ENCODE data around the gene ZNF184. TPM values are rescaled to one million over a fixed set of nuclear protein-coding genes. Genes with fewer than 3 reads are reported as not detected.
"Not testable (repeated sequence)": the region's sequence is repeated elsewhere in the genome, so short reads cannot be mapped to it uniquely, and the experiment has no call there.

Gene ZNF184
- polyA plus RNA-seq, 2 donors = 1.3 to 1.6 TPM

GRCh38 chr6:27428502-27428901 is 44.4 kb downstream of the ZNF184 start:
- Histone ChIP-seq H3K4me3 (ENCODE audit: low read depth in 1 of 2, low read length in 2 of 2) (no peak overlapping the region), H3K4me1 (ENCODE audit: control insufficient read depth in 2 of 2, insufficient read depth in 2 of 2, low read length in 1 of 2) (no peaks in the 10 kb centered on the region)
- WGBS, 2 donors = 80 to 83% methylated on average over 4 of the region's 4 CpGs

DNA sequence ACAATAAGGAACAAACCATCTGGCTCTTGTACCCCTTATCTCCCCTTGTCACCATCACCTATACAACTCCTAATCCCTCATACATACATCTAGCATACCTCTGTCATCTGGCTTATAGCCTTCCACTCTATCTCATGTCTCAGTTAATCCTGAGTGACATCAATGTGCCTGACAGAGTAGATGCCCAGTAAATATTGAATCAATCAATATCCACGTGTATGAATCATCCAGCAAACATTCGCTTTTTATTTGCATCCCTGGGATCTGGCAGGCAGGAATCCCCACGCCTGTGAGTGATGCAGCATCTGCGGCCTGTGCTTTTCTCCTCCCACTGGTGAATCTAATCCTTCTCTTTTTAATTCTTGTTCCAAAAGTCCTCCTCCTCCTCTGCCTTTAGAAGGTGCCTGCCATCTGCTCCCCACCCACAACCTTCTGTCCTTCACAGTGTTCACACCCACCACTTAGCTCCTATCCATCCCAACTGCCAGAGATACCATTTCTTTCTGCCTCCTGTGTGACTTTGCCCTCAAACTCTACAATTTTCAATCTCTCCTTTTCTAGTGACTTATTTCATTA is 46.8 kb downstream of the ZNF184 start:
- H3K4me3 ChIP-seq (ENCODE audit: low read depth in 1 of 2, low read length in 2 of 2) = no peak overlapping the region
- no peaks in the 10 kb centered on the region for H3K9me3 ChIP-seq (ENCODE audit: control insufficient read depth in 2 of 2, insufficient read depth in 1 of 2, low read depth in 1 of 2, low read length in 1 of 2)
- peaks cover 0 to 3% of the 10 kb centered on the region in 2 donors for H3K27me3 ChIP-seq (ENCODE audit: control insufficient read depth in 1 of 2, insufficient read depth in 2 of 2, low read length in 2 of 2)
- H3K4me1 ChIP-seq (ENCODE audit: control insufficient read depth in 2 of 2, insufficient read depth in 2 of 2, low read length in 1 of 2) = no peaks in the 10 kb centered on the region
- WGBS, 2 donors = 58 to 64% methylated on average over 4 of the region's 4 CpGs
- no peak overlapping the region for H3K27ac ChIP-seq (ENCODE audit: low read depth in 2 of 2, low read length in 1 of 2)
- H3K36me3 ChIP-seq (ENCODE audit: control insufficient read depth in 2 of 2, insufficient read depth in 2 of 2, low read length in 1 of 2) = no peaks in the 10 kb centered on the region

More at GRCh38 chr6:27428502-27428901, 44.4 kb downstream of the ZNF184 start:
- no peaks in the 10 kb centered on the region for H3K36me3 ChIP-seq (ENCODE audit: control insufficient read depth in 2 of 2, insufficient read depth in 2 of 2, low read length in 1 of 2)
- no peaks in the 10 kb centered on the region for H3K9me3 ChIP-seq (ENCODE audit: control insufficient read depth in 2 of 2, insufficient read depth in 1 of 2, low read depth in 1 of 2, low read length in 1 of 2)
- H3K27me3 ChIP-seq (ENCODE audit: control insufficient read depth in 1 of 2, insufficient read depth in 2 of 2, low read length in 2 of 2) = no peaks in the 10 kb centered on the region
- H3K27ac ChIP-seq (ENCODE audit: low read depth in 2 of 2, low read length in 1 of 2) = no peak overlapping the region

DNA sequence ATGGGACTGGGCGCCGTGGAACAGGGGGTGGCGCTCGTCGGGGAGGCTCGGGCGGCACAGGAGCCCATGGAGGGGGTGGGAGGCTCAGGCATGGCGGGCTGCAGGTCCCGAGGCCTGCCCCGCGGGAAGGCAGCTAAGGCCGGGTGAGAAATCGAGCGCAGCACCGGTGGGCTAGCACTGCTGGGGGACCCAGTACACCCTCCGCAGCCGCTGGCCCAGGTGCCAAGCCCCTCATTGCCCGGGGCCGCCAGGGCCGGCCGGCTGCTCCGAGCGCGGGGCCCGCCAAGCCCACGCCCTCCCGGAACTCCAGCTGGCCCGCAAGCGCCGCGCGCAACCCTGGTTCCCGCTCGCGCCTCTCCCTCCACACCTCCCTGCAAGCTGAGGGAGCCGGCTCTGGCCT is 48.1 kb downstream of the ZNF184 start:
- H3K4me3 ChIP-seq (ENCODE audit: low read depth in 1 of 2, low read length in 2 of 2); H3K27me3 ChIP-seq (ENCODE audit: control insufficient read depth in 1 of 2, insufficient read depth in 2 of 2, low read length in 2 of 2); H3K9me3 ChIP-seq (ENCODE audit: control insufficient read depth in 2 of 2, insufficient read depth in 1 of 2, low read depth in 1 of 2, low read length in 1 of 2); H3K27ac ChIP-seq (ENCODE audit: low read depth in 2 of 2, low read length in 1 of 2); H3K36me3 ChIP-seq (ENCODE audit: control insufficient read depth in 2 of 2, insufficient read depth in 2 of 2, low read length in 1 of 2); H3K4me1 ChIP-seq (ENCODE audit: control insufficient read depth in 2 of 2, insufficient read depth in 2 of 2, low read length in 1 of 2): not testable (repeated sequence)
- WGBS, 2 donors = 85 to 86% methylated on average over 34 to 36 of the region's 36 CpGs

DNA sequence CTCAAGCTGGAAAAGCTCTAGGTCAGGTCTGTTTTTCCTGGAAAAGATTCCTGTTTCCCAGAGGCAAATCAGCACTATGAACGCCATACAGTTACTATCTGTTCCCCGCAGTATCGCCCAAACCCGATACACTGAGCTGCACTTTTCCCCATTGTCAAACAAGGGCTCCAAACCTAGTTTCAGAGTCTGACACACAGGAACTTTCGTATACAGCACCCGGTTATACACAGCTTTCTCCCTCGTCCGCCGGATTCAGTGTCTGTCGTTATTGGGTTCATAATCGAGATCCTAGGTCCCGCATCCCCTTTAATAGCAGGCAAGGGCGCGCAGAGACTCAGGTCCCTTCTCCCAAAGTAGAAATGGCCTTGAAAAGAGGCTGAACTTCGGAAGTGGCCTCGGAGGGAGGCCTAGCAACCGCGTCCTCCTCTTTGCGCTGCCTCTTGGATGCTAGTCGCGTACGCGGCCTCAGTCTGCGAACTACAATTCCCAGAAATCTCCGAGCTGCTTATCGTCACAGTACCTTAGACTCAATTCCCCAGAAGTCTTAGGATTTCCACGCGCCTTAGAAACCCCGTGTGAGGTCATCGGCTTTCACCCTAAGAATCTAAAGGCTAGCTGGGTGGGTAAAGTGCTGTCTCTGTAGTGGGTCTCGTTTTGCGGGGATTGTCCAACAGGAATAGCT is 50.1 kb downstream of the ZNF184 start:
- WGBS, 2 donors = 54 to 62% methylated on average over 32 of the region's 32 CpGs
- Histone ChIP-seq H3K27ac (ENCODE audit: low read depth in 2 of 2, low read length in 1 of 2) (no peak overlapping the region), H3K4me3 (ENCODE audit: low read depth in 1 of 2, low read length in 2 of 2) (no peak overlapping the region)

GRCh38 chr6:27419363-27419762 is 53.5 kb downstream of the ZNF184 start:
- Histone ChIP-seq H3K4me1 (ENCODE audit: control insufficient read depth in 2 of 2, insufficient read depth in 2 of 2, low read length in 1 of 2) (no peaks in the 10 kb centered on the region), H3K27me3 (ENCODE audit: control insufficient read depth in 1 of 2, insufficient read depth in 2 of 2, low read length in 2 of 2) (peaks cover 0 to 3% of the 10 kb centered on the region in 2 donors), H3K4me3 (ENCODE audit: low read depth in 1 of 2, low read length in 2 of 2) (no peak overlapping the region), H3K36me3 (ENCODE audit: control insufficient read depth in 2 of 2, insufficient read depth in 2 of 2, low read length in 1 of 2) (no peaks in the 10 kb centered on the region), H3K27ac (ENCODE audit: low read depth in 2 of 2, low read length in 1 of 2) (no peak overlapping the region), H3K9me3 (ENCODE audit: control insufficient read depth in 2 of 2, insufficient read depth in 1 of 2, low read depth in 1 of 2, low read length in 1 of 2) (no peaks in the 10 kb centered on the region)

More for the DNA sequence above, 50.1 kb downstream of the ZNF184 start:
- Histone ChIP-seq H3K9me3 (ENCODE audit: control insufficient read depth in 2 of 2, insufficient read depth in 1 of 2, low read depth in 1 of 2, low read length in 1 of 2) (no peaks in the 10 kb centered on the region), H3K27me3 (ENCODE audit: control insufficient read depth in 1 of 2, insufficient read depth in 2 of 2, low read length in 2 of 2) (peaks cover 0 to 3% of the 10 kb centered on the region in 2 donors), H3K4me1 (ENCODE audit: control insufficient read depth in 2 of 2, insufficient read depth in 2 of 2, low read length in 1 of 2) (no peaks in the 10 kb centered on the region), H3K36me3 (ENCODE audit: control insufficient read depth in 2 of 2, insufficient read depth in 2 of 2, low read length in 1 of 2) (no peaks in the 10 kb centered on the region)

GRCh38 chr6:27415898-27416297 is 57.0 kb downstream of the ZNF184 start:
- WGBS, 2 donors = 79 to 81% methylated on average over 2 of the region's 2 CpGs
- no peaks in the 10 kb centered on the region for H3K9me3 ChIP-seq (ENCODE audit: control insufficient read depth in 2 of 2, insufficient read depth in 1 of 2, low read depth in 1 of 2, low read length in 1 of 2)
- no peak overlapping the region for H3K27ac ChIP-seq (ENCODE audit: low read depth in 2 of 2, low read length in 1 of 2)

DNA sequence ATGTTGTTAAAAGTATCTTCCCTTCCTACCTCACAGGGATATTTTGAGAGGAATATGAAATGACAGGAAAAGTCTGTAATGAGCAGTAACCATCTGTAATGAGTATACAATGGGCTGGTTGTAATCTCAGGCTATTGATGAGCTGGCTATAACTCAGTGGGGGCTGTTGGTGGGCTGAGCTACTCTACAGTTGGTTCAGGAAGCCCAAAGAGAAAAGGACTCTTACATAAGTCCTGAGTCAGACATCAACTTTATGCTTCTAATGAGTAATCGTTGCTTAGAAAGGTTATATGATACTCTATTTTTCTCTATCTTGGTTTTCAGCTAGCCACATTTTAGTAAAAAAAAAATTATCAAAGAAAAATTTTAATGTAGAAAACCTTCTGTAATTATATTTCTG is 57.9 kb downstream of the ZNF184 start:
- no peaks in the 10 kb centered on the region for H3K27me3 ChIP-seq (ENCODE audit: control insufficient read depth in 1 of 2, insufficient read depth in 2 of 2, low read length in 2 of 2)
- H3K27ac ChIP-seq (ENCODE audit: low read depth in 2 of 2, low read length in 1 of 2) = no peak overlapping the region
- H3K4me1 ChIP-seq (ENCODE audit: control insufficient read depth in 2 of 2, insufficient read depth in 2 of 2, low read length in 1 of 2) = no peaks in the 10 kb centered on the region
- no peak overlapping the region for H3K4me3 ChIP-seq (ENCODE audit: low read depth in 1 of 2, low read length in 2 of 2)
- WGBS, 2 donors = 82 to 90% methylated on average over 1 of the region's 1 CpG
- H3K36me3 ChIP-seq (ENCODE audit: control insufficient read depth in 2 of 2, insufficient read depth in 2 of 2, low read length in 1 of 2) = no peaks in the 10 kb centered on the region
- H3K9me3 ChIP-seq (ENCODE audit: control insufficient read depth in 2 of 2, insufficient read depth in 1 of 2, low read depth in 1 of 2, low read length in 1 of 2) = no peaks in the 10 kb centered on the region

More at GRCh38 chr6:27415898-27416297, 57.0 kb downstream of the ZNF184 start:
- no peaks in the 10 kb centered on the region for H3K27me3 ChIP-seq (ENCODE audit: control insufficient read depth in 1 of 2, insufficient read depth in 2 of 2, low read length in 2 of 2)
- H3K4me3 ChIP-seq (ENCODE audit: low read depth in 1 of 2, low read length in 2 of 2) = no peak overlapping the region
- H3K4me1 ChIP-seq (ENCODE audit: control insufficient read depth in 2 of 2, insufficient read depth in 2 of 2, low read length in 1 of 2) = no peaks in the 10 kb centered on the region
- no peaks in the 10 kb centered on the region for H3K36me3 ChIP-seq (ENCODE audit: control insufficient read depth in 2 of 2, insufficient read depth in 2 of 2, low read length in 1 of 2)

- WGBS, 2 donors = 87% methylated on average over 4 of the region's 4 CpGs
- Histone ChIP-seq H3K9me3 (ENCODE audit: control insufficient read depth in 2 of 2, insufficient read depth in 1 of 2, low read depth in 1 of 2, low read length in 1 of 2) (no peaks in the 10 kb centered on the region), H3K4me1 (ENCODE audit: control insufficient read depth in 2 of 2, insufficient read depth in 2 of 2, low read length in 1 of 2) (no peaks in the 10 kb centered on the region), H3K27ac (ENCODE audit: low read depth in 2 of 2, low read length in 1 of 2) (no peak overlapping the region), H3K4me3 (ENCODE audit: low read depth in 1 of 2, low read length in 2 of 2) (no peak overlapping the region), H3K36me3 (ENCODE audit: control insufficient read depth in 2 of 2, insufficient read depth in 2 of 2, low read length in 1 of 2) (no peaks in the 10 kb centered on the region), H3K27me3 (ENCODE audit: control insufficient read depth in 1 of 2, insufficient read depth in 2 of 2, low read length in 2 of 2) (no peaks in the 10 kb centered on the region)
These were observed 58.6 kb downstream of the ZNF184 start for GRCh38 chr6:27414300-27414699.

DNA sequence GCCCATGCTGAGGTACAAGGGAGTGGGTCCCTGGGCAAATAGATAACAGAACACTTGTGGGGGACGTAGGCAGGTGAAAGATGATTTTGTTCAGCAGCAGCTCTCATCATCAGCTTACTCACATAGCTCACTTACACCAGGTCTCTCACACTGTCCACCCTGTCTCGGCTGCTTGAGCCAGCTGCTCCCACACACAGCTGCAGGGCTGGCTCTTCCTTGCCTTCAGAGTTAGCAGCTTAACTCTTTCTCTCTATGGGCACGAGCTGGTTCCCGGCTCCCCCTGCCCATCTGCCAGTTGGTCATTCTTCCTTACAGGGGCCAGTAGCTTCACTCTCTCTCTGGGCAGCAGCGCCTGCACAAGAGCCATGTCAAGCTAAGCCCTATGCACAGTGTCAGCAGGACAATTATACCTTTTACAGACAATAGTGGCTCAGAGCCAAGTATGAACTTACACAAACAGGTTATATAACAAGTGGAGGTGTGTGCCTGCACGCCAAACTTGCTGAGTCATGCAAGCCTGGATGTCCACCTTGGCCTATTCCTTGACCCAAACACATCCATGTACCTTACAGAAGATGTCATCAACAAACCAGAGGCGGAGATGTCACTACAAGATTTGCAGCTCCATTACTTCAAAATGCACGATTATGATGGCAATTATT is 65.6 kb downstream of the ZNF184 start:
- no peak overlapping the region for H3K27ac ChIP-seq (ENCODE audit: low read depth in 2 of 2, low read length in 1 of 2)
- no peaks in the 10 kb centered on the region for H3K4me1 ChIP-seq (ENCODE audit: control insufficient read depth in 2 of 2, insufficient read depth in 2 of 2, low read length in 1 of 2)
- no peaks in the 10 kb centered on the region for H3K36me3 ChIP-seq (ENCODE audit: control insufficient read depth in 2 of 2, insufficient read depth in 2 of 2, low read length in 1 of 2)
- no peaks in the 10 kb centered on the region for H3K27me3 ChIP-seq (ENCODE audit: control insufficient read depth in 1 of 2, insufficient read depth in 2 of 2, low read length in 2 of 2)
- peaks cover 0 to 4% of the 10 kb centered on the region in 2 donors for H3K9me3 ChIP-seq (ENCODE audit: control insufficient read depth in 2 of 2, insufficient read depth in 1 of 2, low read depth in 1 of 2, low read length in 1 of 2)
- WGBS, 2 donors = 77 to 78% methylated on average over 8 of the region's 8 CpGs
- no peak overlapping the region for H3K4me3 ChIP-seq (ENCODE audit: low read depth in 1 of 2, low read length in 2 of 2)

Data from esophagus (tissue), 2 donors.